ENCODE measurements around the gene CACHD1.

The CACHD1 gene

DNA sequence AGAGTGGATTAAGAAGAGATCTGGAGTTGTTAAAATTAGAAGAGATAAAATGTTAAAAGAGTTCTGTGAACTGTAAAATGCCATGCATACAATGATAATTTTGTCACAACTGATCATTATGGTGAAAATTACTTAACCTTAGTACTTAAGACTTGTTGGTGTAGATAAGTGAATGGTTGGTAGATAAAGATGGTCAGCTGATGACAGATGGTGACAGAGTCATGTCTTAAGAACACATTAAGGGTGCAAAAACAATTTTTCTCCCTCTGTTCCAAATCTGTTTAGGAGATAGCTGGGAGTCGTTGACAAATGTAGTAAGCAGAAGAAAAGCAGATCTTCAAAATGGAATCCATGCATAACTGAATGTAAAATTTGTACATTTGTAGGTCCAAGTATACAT is 18.5 kb upstream of the CACHD1 start:
- Histone ChIP-seq H3K4me2 (ENCODE audit: low read length) (no peak overlapping the region), H3K36me3 (ENCODE audit: insufficient read depth, low read length) (no peaks in the 10 kb centered on the region), H3K9me3 (replicated peaks; ENCODE audit: low read length) (no peaks in the 10 kb centered on the region), H3K9ac (ENCODE audit: low read depth, low read length) (no peak overlapping the region), H3K4me3 (ENCODE audit: low read length) (no peak overlapping the region), H3K27me3 (ENCODE audit: control insufficient read depth, insufficient read depth, low read length) (peaks cover 50% of the 10 kb centered on the region), H3K4me1 (ENCODE audit: control insufficient read depth, insufficient read depth, low read length) (no peaks in the 10 kb centered on the region)

DNA sequence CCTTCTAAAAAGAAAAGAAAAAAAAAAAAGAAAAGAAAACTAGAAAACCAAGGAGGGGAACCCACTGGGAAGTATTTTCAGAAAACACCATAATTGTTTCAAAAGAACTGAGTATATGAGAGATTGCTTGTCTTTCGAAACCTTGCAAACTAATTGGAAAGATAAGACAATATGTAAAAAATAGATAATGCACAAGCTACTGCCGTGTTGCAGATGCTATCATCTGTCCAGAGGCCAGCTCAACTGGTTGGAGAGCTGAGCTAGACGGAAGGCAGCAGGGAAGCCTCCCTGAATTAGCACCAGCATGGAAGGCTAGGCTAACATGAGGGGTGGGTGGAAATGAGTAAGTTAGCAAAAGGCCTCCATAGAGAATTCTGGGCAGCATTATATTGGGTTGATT is 16.2 kb upstream of the CACHD1 start:
- no peak overlapping the region for H3K4me3 ChIP-seq (ENCODE audit: low read length)
- H3K4me2 ChIP-seq (ENCODE audit: low read length): no peak overlapping the region
- peaks cover 37% of the 10 kb centered on the region for H3K27me3 ChIP-seq (ENCODE audit: control insufficient read depth, insufficient read depth, low read length)
- no peaks in the 10 kb centered on the region for H3K4me1 ChIP-seq (ENCODE audit: control insufficient read depth, insufficient read depth, low read length)
- no peaks in the 10 kb centered on the region for H3K36me3 ChIP-seq (ENCODE audit: insufficient read depth, low read length)
- no peaks in the 10 kb centered on the region for H3K9me3 ChIP-seq (replicated peaks; ENCODE audit: low read length)
- no peak overlapping the region for H3K9ac ChIP-seq (ENCODE audit: low read depth, low read length)

DNA sequence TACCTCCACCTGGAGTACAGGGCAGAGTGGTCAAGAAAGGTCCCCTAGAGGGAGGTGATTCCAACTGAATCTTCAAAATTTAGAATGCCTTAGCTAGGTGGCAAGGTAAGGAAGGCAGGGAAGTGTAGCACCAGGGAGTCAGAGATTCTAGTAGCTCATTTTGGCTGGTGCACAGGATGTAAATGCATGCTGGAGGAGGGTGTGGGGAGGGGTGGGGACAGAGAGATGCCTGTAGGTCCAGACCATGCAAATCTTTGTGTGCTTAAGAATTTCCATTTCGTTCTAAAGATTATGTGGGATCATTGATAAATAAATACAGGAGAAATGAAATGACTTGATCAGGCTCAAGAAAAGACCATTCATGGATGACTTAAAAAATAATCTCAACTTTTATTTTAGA is 11.0 kb upstream of the CACHD1 start:
- no peaks in the 10 kb centered on the region for H3K9me3 ChIP-seq (replicated peaks; ENCODE audit: low read length)
- H3K27me3 ChIP-seq (ENCODE audit: control insufficient read depth, insufficient read depth, low read length): peaks cover 19% of the 10 kb centered on the region
- H3K4me2 ChIP-seq (ENCODE audit: low read length): no peak overlapping the region
- no peak overlapping the region for H3K9ac ChIP-seq (ENCODE audit: low read depth, low read length)
- no peaks in the 10 kb centered on the region for H3K4me1 ChIP-seq (ENCODE audit: control insufficient read depth, insufficient read depth, low read length)
- H3K36me3 ChIP-seq (ENCODE audit: insufficient read depth, low read length): no peaks in the 10 kb centered on the region
- H3K4me3 ChIP-seq (ENCODE audit: low read length): no peak overlapping the region

- peaks cover 18% of the 10 kb centered on the region for H3K27me3 ChIP-seq (ENCODE audit: control insufficient read depth, insufficient read depth, low read length)
- no peak overlapping the region for H3K4me2 ChIP-seq (ENCODE audit: low read length)
- H3K4me1 ChIP-seq (ENCODE audit: control insufficient read depth, insufficient read depth, low read length): no peaks in the 10 kb centered on the region
- no peak overlapping the region for H3K4me3 ChIP-seq (ENCODE audit: low read length)
- H3K9me3 ChIP-seq (replicated peaks; ENCODE audit: low read length): no peaks in the 10 kb centered on the region
- no peak overlapping the region for H3K9ac ChIP-seq (ENCODE audit: low read depth, low read length)
- no peaks in the 10 kb centered on the region for H3K36me3 ChIP-seq (ENCODE audit: insufficient read depth, low read length)
Measured at GRCh38 chr1:64459743-64460142, 10.2 kb upstream of the CACHD1 start.

DNA sequence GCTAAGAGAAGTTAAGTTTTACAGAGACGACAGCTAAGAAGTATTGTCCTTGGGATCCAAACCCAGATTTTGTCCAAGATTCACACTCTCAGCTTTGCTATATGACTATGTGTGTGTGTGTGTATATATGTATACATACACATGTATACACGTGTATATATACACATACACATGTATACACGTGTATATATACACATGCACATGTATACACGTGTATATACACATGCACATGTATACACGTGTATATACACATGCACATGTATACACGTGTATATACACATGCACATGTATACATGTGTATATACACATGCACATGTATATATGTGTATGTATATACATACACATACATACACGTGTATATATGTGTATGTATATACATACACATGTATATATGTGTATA is 3.9 kb upstream of the CACHD1 start:
- Histone ChIP-seq H3K4me1 (ENCODE audit: control insufficient read depth, insufficient read depth, low read length) (peaks cover 9% of the 10 kb centered on the region), H3K9me3 (replicated peaks; ENCODE audit: low read length) (no peaks in the 10 kb centered on the region), H3K4me2 (ENCODE audit: low read length) (no peak overlapping the region), H3K27me3 (ENCODE audit: control insufficient read depth, insufficient read depth, low read length) (peaks cover 25% of the 10 kb centered on the region), H3K36me3 (ENCODE audit: insufficient read depth, low read length) (no peaks in the 10 kb centered on the region), H3K9ac (ENCODE audit: low read depth, low read length) (no peak overlapping the region), H3K4me3 (ENCODE audit: low read length) (no peak overlapping the region)

DNA sequence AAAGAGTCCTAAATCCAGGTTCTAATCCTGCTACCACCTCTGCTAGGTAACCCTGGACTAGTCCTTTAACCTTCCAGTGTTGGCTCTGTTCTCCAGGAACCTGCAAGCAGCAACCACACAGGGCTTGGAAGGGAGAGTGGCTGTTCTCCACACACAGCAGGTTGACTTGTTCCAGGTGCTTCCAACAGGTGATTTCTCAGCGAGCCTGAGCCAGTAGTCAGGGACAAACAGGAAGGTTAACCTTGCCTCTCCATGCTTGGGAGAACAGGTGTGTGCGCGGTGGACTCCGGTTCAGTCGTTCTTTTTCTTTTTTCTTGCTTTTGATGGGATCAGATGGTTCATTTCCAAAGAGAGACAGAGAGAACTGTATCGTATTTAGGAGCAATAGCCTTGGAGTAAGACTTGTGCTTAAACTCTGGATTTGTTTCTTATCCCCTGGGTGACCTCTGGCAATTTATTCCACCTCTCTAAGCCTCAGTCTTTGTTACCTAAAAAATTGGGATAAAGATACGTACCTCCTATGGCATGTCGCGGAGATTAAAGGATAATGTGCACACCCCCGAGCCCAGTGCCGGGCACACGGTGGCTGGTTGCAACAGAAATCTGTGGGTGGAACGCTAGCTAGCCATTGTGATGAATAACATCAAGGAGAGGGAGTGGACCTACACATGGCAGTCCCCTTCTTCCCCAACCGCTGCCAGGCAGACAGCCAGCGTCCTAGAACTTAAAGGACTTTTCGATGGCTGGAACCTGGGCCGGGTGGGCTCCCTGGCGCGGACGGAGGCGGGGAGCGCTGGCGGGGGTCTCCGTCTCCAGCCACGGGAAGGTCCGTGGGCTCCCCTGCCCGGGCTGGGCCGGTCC is 583 bp upstream of the CACHD1 start:
- Histone ChIP-seq H3K9me3 (replicated peaks; ENCODE audit: low read length) (no peaks in the 10 kb centered on the region), H3K4me3 (ENCODE audit: low read length) (peak overlapping the region; percentile 81), H3K4me1 (ENCODE audit: control insufficient read depth, insufficient read depth, low read length) (peaks cover 10% of the 10 kb centered on the region), H3K36me3 (ENCODE audit: insufficient read depth, low read length) (no peaks in the 10 kb centered on the region), H3K9ac (ENCODE audit: low read depth, low read length) (peak overlapping the region; percentile 74), H3K27me3 (ENCODE audit: control insufficient read depth, insufficient read depth, low read length) (peaks cover 18% of the 10 kb centered on the region), H3K4me2 (ENCODE audit: low read length) (peak overlapping the region; percentile 88)

DNA sequence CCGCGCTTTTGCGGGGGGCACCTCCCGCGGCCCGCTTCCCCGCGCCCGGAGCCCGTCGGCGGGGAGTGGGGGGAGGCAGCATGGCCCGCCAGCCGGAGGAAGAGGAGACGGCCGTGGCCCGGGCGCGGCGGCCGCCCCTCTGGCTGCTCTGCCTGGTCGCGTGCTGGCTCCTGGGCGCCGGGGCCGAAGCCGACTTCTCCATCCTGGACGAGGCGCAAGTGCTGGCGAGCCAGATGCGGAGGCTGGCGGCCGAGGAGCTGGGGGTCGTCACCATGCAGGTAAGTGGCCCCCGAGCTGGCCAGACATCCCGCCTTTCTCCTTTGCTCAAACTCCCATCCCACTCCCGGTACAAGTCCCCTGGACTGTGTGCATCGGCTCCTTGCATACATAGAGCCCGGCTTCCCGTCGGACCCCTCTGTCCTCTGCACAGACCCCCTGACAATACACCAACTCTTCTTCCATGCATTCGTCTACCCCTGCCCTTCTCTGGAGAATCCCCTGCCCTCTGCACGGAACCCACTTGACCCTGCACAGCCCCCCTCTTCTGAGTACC is 812 bp downstream of the CACHD1 start:
- H3K4me1 ChIP-seq (ENCODE audit: control insufficient read depth, insufficient read depth, low read length): peaks cover 10% of the 10 kb centered on the region
- H3K4me3 ChIP-seq (ENCODE audit: low read length): peak overlapping the region; percentile 81
- H3K9ac ChIP-seq (ENCODE audit: low read depth, low read length): peak overlapping the region; percentile 74
- no peaks in the 10 kb centered on the region for H3K9me3 ChIP-seq (replicated peaks; ENCODE audit: low read length)
- no peaks in the 10 kb centered on the region for H3K36me3 ChIP-seq (ENCODE audit: insufficient read depth, low read length)
- H3K27me3 ChIP-seq (ENCODE audit: control insufficient read depth, insufficient read depth, low read length): peaks cover 18% of the 10 kb centered on the region
- H3K4me2 ChIP-seq (ENCODE audit: low read length): peak overlapping the region; percentile 88

GRCh38 chr1:64471218-64472039 is 1.5 kb downstream of the CACHD1 start:
- Histone ChIP-seq H3K4me2 (ENCODE audit: low read length) (peak overlapping the region; percentile 88), H3K4me3 (ENCODE audit: low read length) (peak overlapping the region; percentile 81), H3K9me3 (replicated peaks; ENCODE audit: low read length) (no peaks in the 10 kb centered on the region), H3K36me3 (ENCODE audit: insufficient read depth, low read length) (no peaks in the 10 kb centered on the region), H3K27me3 (ENCODE audit: control insufficient read depth, insufficient read depth, low read length) (peaks cover 18% of the 10 kb centered on the region), H3K9ac (ENCODE audit: low read depth, low read length) (peak overlapping the region; percentile 74), H3K4me1 (ENCODE audit: control insufficient read depth, insufficient read depth, low read length) (peaks cover 16% of the 10 kb centered on the region)

- H3K4me2 ChIP-seq (ENCODE audit: low read length): peak overlapping the region; percentile 88
Measured at GRCh38 chr1:64472040-64472376, 2.1 kb downstream of the CACHD1 start.

DNA sequence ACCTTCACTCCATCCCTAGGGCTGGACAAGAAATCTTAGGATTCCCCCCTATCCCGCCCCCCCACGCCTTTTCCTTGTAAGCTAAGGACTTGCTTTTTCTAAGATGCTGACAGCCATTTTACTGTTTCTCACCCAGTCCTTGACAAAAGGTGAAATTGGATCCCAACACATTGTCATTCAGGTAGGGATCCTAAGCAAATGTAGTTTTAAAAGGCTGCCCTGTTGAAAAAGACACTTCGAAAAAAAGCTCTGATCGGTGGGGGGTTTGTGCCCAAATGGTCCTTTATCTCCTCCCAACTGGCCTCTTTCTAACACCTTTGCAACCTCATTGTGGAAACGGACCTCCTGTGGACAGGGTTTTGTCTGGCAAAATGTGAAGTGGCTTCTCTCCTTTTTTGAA is 2.9 kb downstream of the CACHD1 start:
- H3K4me2 ChIP-seq (ENCODE audit: low read length): no peak overlapping the region
- peaks cover 14% of the 10 kb centered on the region for H3K27me3 ChIP-seq (ENCODE audit: control insufficient read depth, insufficient read depth, low read length)
- H3K9me3 ChIP-seq (replicated peaks; ENCODE audit: low read length): no peaks in the 10 kb centered on the region
- H3K4me3 ChIP-seq (ENCODE audit: low read length): no peak overlapping the region
- no peaks in the 10 kb centered on the region for H3K36me3 ChIP-seq (ENCODE audit: insufficient read depth, low read length)
- H3K4me1 ChIP-seq (ENCODE audit: control insufficient read depth, insufficient read depth, low read length): peaks cover 23% of the 10 kb centered on the region
- no peak overlapping the region for H3K9ac ChIP-seq (ENCODE audit: low read depth, low read length)

More at GRCh38 chr1:64472040-64472376, 2.1 kb downstream of the CACHD1 start:
- Histone ChIP-seq H3K9ac (ENCODE audit: low read depth, low read length) (no peak overlapping the region), H3K36me3 (ENCODE audit: insufficient read depth, low read length) (no peaks in the 10 kb centered on the region), H3K4me3 (ENCODE audit: low read length) (peak overlapping the region; percentile 81), H3K9me3 (replicated peaks; ENCODE audit: low read length) (no peaks in the 10 kb centered on the region), H3K4me1 (ENCODE audit: control insufficient read depth, insufficient read depth, low read length) (peaks cover 22% of the 10 kb centered on the region), H3K27me3 (ENCODE audit: control insufficient read depth, insufficient read depth, low read length) (peaks cover 18% of the 10 kb centered on the region)

- Histone ChIP-seq H3K4me2 (ENCODE audit: low read length) (no peak overlapping the region), H3K9me3 (replicated peaks; ENCODE audit: low read length) (no peaks in the 10 kb centered on the region), H3K4me3 (ENCODE audit: low read length) (no peak overlapping the region), H3K9ac (ENCODE audit: low read depth, low read length) (no peak overlapping the region), H3K27me3 (ENCODE audit: control insufficient read depth, insufficient read depth, low read length) (peaks cover 8% of the 10 kb centered on the region), H3K36me3 (ENCODE audit: insufficient read depth, low read length) (no peaks in the 10 kb centered on the region), H3K4me1 (ENCODE audit: control insufficient read depth, insufficient read depth, low read length) (peaks cover 23% of the 10 kb centered on the region)
Measured at GRCh38 chr1:64473367-64473766, 3.4 kb downstream of the CACHD1 start.

Measured in skeletal muscle satellite cell (primary cell).